SU-DHL-6 (cell line): ENCODE results near the gene TBC1D16.

ENCODE experiments used
- H2AFZ ChIP-seq: fragments of 200-600 bp; sonication (generic); 2 replicates; pipeline ENCODE4 v1.6.1; 2014; ENCODE audit warnings: low read depth, mild to moderate bottlenecking, moderate library complexity, mixed read lengths, antibody characterized with exemption, low read length; ENCODE audit not compliant: severe bottlenecking
- H3F3A ChIP-seq: fragments of 200-600 bp; shearing (Covaris generic); 2 replicates; pipeline ENCODE4 v1.6.0; 2016; ENCODE audit warnings: antibody characterized with exemption, mild to moderate bottlenecking; ENCODE audit not compliant: insufficient read depth
- H3K27ac ChIP-seq: fragments of 200-600 bp; sonication (generic); 2 replicates; pipeline ENCODE4 v1.5.1; 2016; ENCODE audit warnings: low read depth, mild to moderate bottlenecking, low read length, moderate library complexity, mixed read lengths
- H3K27me3 ChIP-seq: fragments of 200-600 bp; sonication (generic), shearing (Covaris generic); 2 replicates; pipeline ENCODE4 v1.6.0; 2014; ENCODE audit warnings: mild to moderate bottlenecking, low read length
- H3K36me3 ChIP-seq: fragments of 200-600 bp; sonication (generic); 2 replicates; pipeline ENCODE4 v1.6.1; 2014; ENCODE audit warnings: mild to moderate bottlenecking, low read length, mixed read lengths
- H3K4me2 ChIP-seq: fragments of 300-600, 200-600 bp; shearing (Covaris generic), sonication (generic); 2 replicates; pipeline ENCODE4 v1.6.0; 2014; ENCODE audit warnings: low read length, low read depth, mild to moderate bottlenecking; ENCODE audit not compliant: poor library complexity, severe bottlenecking
- H3K4me3 ChIP-seq: fragments of 200-600 bp; sonication (generic); 2 replicates; pipeline ENCODE4 v1.5.1; 2014; ENCODE audit warnings: antibody characterized with exemption, low read length, mild to moderate bottlenecking, mixed read lengths; ENCODE audit not compliant: insufficient read depth, poor library complexity, severe bottlenecking
- H3K79me2 ChIP-seq: fragments of 200-600 bp; sonication (generic); 2 replicates; pipeline ENCODE4 v1.6.1; 2014; ENCODE audit warnings: mild to moderate bottlenecking, low read length, moderate library complexity; ENCODE audit not compliant: insufficient read depth
- H3K9ac ChIP-seq: fragments of 200-600 bp; sonication (generic); 2 replicates; pipeline ENCODE4 v1.7.0; 2014; ENCODE audit warnings: mild to moderate bottlenecking, low read length
- H3K9me2 ChIP-seq: fragments of 200-600 bp; sonication (generic); replicated peaks from 2 replicates; pipeline ENCODE4 v1.6.1; 2014; ENCODE audit warnings: low read length; ENCODE audit not compliant: insufficient read depth
- H3K9me3 ChIP-seq: fragments of 200-600 bp; sonication (generic); 2 replicates; pipeline ENCODE4 v1.6.1; 2014; ENCODE audit warnings: low read length, mixed read lengths; ENCODE audit not compliant: insufficient read depth
- H4K20me1 ChIP-seq: fragments of 200-600 bp; sonication (generic); 2 replicates; pipeline ENCODE4 v1.6.1; 2014; ENCODE audit warnings: low read depth, mild to moderate bottlenecking, antibody characterized with exemption, low read length, moderate library complexity, mixed read lengths
- CTCF ChIP-seq: fragments of 200-600 bp; sonication (generic); IDR thresholded peaks from one replicate; pipeline ENCODE4 v1.5.1; 2017; ENCODE audit warnings: antibody characterized with exemption, mild to moderate bottlenecking, low read length, moderate library complexity; ENCODE audit not compliant: insufficient read depth, poor library complexity, severe bottlenecking
- EZH2phosphoT487 ChIP-seq: fragments of 200-600 bp; sonication (generic), shearing (Covaris generic); conservative IDR thresholded peaks from 2 replicates; pipeline ENCODE4 v1.6.1; 2018; ENCODE audit warnings: mild to moderate bottlenecking, antibody characterized with exemption, low read length, moderate library complexity, mixed read lengths

Gene TBC1D16

GRCh38 chr17:80072410-80072809 lies 36.7 kb upstream of the TBC1D16 start:
- no peaks in the 10 kb centered on the region for H3K79me2 ChIP-seq
- H3K9ac ChIP-seq = no peak overlapping the region
- no peak overlapping the region for H3K4me2 ChIP-seq
- TF ChIP-seq EZH2phosphoT487 (no peak), CTCF (no peak)
- H3K27me3 ChIP-seq = no peaks in the 10 kb centered on the region
- H2AFZ ChIP-seq = no peak overlapping the region
- no peaks in the 10 kb centered on the region for H4K20me1 ChIP-seq
- H3K9me2 ChIP-seq = no peaks in the 10 kb centered on the region
- no peak overlapping the region for H3K4me3 ChIP-seq
- H3K9me3 ChIP-seq = no peaks in the 10 kb centered on the region
- H3K27ac ChIP-seq = no peak overlapping the region
- no peaks in the 10 kb centered on the region for H3K36me3 ChIP-seq
- H3F3A ChIP-seq = no peaks in the 10 kb centered on the region

GRCh38 chr17:80071116-80071841 lies 35.6 kb upstream of the TBC1D16 start:
- Histone ChIP-seq H3K9me2 (no peaks in the 10 kb centered on the region), H3K4me2 (no peak overlapping the region), H3K27me3 (no peaks in the 10 kb centered on the region), H3K4me3 (no peak overlapping the region), H3K79me2 (no peaks in the 10 kb centered on the region), H3K9ac (no peak overlapping the region), H2AFZ (no peak overlapping the region), H3K9me3 (no peaks in the 10 kb centered on the region), H3K36me3 (no peaks in the 10 kb centered on the region), H3F3A (no peaks in the 10 kb centered on the region), H4K20me1 (no peaks in the 10 kb centered on the region), H3K27ac (no peak overlapping the region)
- no peak for TF ChIP-seq EZH2phosphoT487
- no peak for TF ChIP-seq CTCF

- H3K27me3 ChIP-seq = no peaks in the 10 kb centered on the region
- H3F3A ChIP-seq = no peaks in the 10 kb centered on the region
- no peaks in the 10 kb centered on the region for H3K36me3 ChIP-seq
- no peak overlapping the region for H3K27ac ChIP-seq
- H2AFZ ChIP-seq = no peak overlapping the region
- TF ChIP-seq CTCF (no peak), EZH2phosphoT487 (no peak)
- no peaks in the 10 kb centered on the region for H3K9me2 ChIP-seq
- no peaks in the 10 kb centered on the region for H3K9me3 ChIP-seq
- no peak overlapping the region for H3K9ac ChIP-seq
- H3K4me3 ChIP-seq = no peak overlapping the region
- H3K79me2 ChIP-seq = no peaks in the 10 kb centered on the region
- no peak overlapping the region for H3K4me2 ChIP-seq
- no peaks in the 10 kb centered on the region for H4K20me1 ChIP-seq
These were observed 34.9 kb upstream of the TBC1D16 start for GRCh38 chr17:80070375-80071115.
